ENCODE results near the gene FCRLB. TPM values are rescaled to one million over a fixed set of nuclear protein-coding genes. Genes with fewer than 3 reads are reported as not detected.

FCRLB gene
- total and polyA plus RNA-seq, 2 donors (not counting 1 experiment from before 2014, with no cell fraction given), result 3.8 to 6.4 TPM

DNA sequence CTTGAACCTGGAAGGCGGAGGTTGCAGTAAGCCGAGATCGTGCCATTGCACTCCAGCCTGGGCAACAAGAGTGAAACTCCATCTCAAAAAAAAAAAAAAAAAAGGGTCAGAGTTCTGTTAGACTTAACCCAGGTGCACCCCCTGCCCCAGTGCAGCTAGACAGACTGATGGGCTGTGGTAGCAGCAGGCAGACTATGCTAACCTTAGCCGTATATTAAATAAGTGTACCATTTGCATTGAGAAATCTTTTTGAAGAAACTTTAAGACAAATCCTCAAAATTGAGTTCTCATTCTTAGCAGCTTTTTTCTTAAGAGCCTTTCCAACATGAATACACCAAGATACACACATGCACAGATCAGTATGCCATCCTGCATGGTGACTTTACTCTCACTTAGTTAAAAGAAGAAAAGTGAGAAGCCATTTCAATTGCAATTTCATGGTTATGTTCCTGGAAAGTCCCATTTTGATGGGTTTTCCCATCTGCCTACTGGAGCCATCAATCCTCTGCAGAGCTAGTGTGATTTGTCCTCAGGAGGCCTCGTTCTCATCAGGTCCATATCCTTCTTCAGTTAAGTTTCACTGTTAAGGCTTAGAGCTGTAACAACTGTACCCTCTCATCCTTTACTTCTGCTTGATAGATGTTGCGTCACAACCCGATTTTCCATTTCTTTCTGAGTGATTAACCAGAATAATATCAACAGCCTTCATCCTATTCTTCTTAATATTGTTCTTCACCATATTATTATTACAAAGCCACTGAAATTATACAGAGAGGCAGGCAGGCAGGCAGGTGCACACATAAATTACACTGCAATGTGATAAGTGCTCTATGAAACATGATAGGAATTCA, 7.3 kb downstream of the FCRLB start:
- ChIA-PET CTCF (interaction anchor here (0.6 to 8.6 kb wide), 6 partner anchors 10 to 244 kb away, joined by 3 to 142 read pairs (median 4); partner anchors contain the start of gene FCRLA), POLR2A (interaction anchor here (4.1 kb wide), 1 partner anchor 11 kb away, joined by 82 read pairs; no protein-coding TSS in a partner anchor)
- Mint-ChIP-seq H3K4me1 (peaks cover 40% of the 10 kb centered on the region), H3K27me3 (no peaks in the 10 kb centered on the region), H3K27ac (peak overlapping the region; percentile 57), H3K9me3 (ENCODE audit: insufficient read depth) (no peaks in the 10 kb centered on the region), H3K4me3 (peak overlapping the region; percentile 5)
- ATAC-seq (ENCODE audit: low read depth), result no peak
- TF ChIP-seq EZH2 (IDR thresholded peaks at IDR 0.05; ENCODE audit: borderline replicate concordance, insufficient read depth, low read depth, low read length, poor library complexity, severe bottlenecking), result no peak
- TF ChIP-seq, protein P1, sequence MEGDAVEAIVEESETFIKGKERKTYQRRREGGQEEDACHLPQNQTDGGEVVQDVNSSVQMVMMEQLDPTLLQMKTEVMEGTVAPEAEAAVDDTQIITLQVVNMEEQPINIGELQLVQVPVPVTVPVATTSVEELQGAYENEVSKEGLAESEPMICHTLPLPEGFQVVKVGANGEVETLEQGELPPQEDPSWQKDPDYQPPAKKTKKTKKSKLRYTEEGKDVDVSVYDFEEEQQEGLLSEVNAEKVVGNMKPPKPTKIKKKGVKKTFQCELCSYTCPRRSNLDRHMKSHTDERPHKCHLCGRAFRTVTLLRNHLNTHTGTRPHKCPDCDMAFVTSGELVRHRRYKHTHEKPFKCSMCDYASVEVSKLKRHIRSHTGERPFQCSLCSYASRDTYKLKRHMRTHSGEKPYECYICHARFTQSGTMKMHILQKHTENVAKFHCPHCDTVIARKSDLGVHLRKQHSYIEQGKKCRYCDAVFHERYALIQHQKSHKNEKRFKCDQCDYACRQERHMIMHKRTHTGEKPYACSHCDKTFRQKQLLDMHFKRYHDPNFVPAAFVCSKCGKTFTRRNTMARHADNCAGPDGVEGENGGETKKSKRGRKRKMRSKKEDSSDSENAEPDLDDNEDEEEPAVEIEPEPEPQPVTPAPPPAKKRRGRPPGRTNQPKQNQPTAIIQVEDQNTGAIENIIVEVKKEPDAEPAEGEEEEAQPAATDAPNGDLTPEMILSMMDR (IDR thresholded peaks at IDR 0.05), result no peak
- intact Hi-C loops (cut with micrococcal nuclease), result loop anchor here (5.0 kb wide), 1 partner anchor 46 kb away; no protein-coding TSS in a partner anchor
- Histone ChIP-seq H3K27me3 (replicated peaks in 1 of 4; ENCODE audit: control extremely low read depth in 1 of 4, control insufficient read depth in 3 of 4, insufficient read depth in 4 of 4, low read length in 3 of 4) (peaks cover 0 to 3% (median 0%) of the 10 kb centered on the region in 4 experiments), H3K4me3 (ENCODE audit: control extremely low read depth in 1 of 5, extremely low read depth in 1 of 5, insufficient read depth in 1 of 5, low read depth in 2 of 5, low read length in 4 of 5) (no peak overlapping the region), H3K36me3 (replicated peaks in 1 of 2; ENCODE audit: control extremely low read depth in 1 of 2, control insufficient read depth in 1 of 2, extremely low read depth in 1 of 2, insufficient read depth in 2 of 2, low read length in 1 of 2) (no peaks in the 10 kb centered on the region), H3K27ac (ENCODE audit: low read length in 2 of 2) (peak overlapping the region in 1 of 2 donors; percentile 9), H3K4me1 (ENCODE audit: control insufficient read depth in 2 of 2, insufficient read depth in 2 of 2, low read length in 2 of 2) (peaks cover 14 to 27% of the 10 kb centered on the region in 2 donors), H3K4me2 (replicated peaks; ENCODE audit: low read depth, low read length, poor library complexity, severe bottlenecking) (no peak overlapping the region), H3K9ac (ENCODE audit: low read length) (no peak overlapping the region), H3K79me2 (ENCODE audit: control insufficient read depth, insufficient read depth, low read length) (no peaks in the 10 kb centered on the region), H4K20me1 (ENCODE audit: control insufficient read depth, insufficient read depth, low read length, poor library complexity, severe bottlenecking) (no peaks in the 10 kb centered on the region), H3K9me3 (ENCODE audit: control extremely low read depth in 1 of 3, control insufficient read depth in 2 of 3, insufficient read depth in 1 of 3, low read length in 2 of 3) (no peaks in the 10 kb centered on the region), H2AFZ (ENCODE audit: insufficient read depth, low read depth, low read length, poor library complexity, severe bottlenecking) (no peak overlapping the region)
- peak; percentile 47 for DNase-seq
- 35% methylated on average over 3 of the region's 7 CpGs for WGBS (ENCODE audit: insufficient coverage)

All from B cell (primary cell).